Measurements from ENCODE around the gene PLXNB3. TPM values are rescaled to one million over a fixed set of nuclear protein-coding genes. Genes with fewer than 3 reads are reported as not detected.

PLXNB3 gene
- total RNA-seq, 3 donors from 2014 or later (not counting 1 experiment from before 2014, with no cell fraction given), result 1.2 to 1.3 TPM; not detected in 1

GRCh38 chrX:153781428-153782047 lies 17.5 kb downstream of the PLXNB3 start:
- 83% methylated on average over 24 of the region's 24 CpGs for WGBS (ENCODE audit: insufficient coverage)
- no peaks in the 10 kb centered on the region for H3K36me3 Mint-ChIP-seq
- TF ChIP-seq CTCF (IDR thresholded peaks at IDR 0.05), result no peak

GRCh38 chrX:153782313-153782712 lies 18.3 kb downstream of the PLXNB3 start:
- Histone ChIP-seq H3K27ac (ENCODE audit: low read length) (no peak overlapping the region), H3K36me3 (ENCODE audit: control insufficient read depth, insufficient read depth, low read length) (peaks cover 8% of the 10 kb centered on the region)

More at GRCh38 chrX:153781428-153782047, 17.5 kb downstream of the PLXNB3 start:
- H3K4me1 Mint-ChIP-seq, result peaks cover 0 to 9% of the 10 kb centered on the region in 2 donors
- no peak for DNase-seq
- peaks cover 9% of the 10 kb centered on the region in 2 donors for H3K27me3 Mint-ChIP-seq (ENCODE audit: low read depth in 2 of 2)
- no peak for ATAC-seq
- H3K4me1 ChIP-seq (ENCODE audit: control insufficient read depth, insufficient read depth, low read length), result peaks cover 12% of the 10 kb centered on the region
- H3K27ac Mint-ChIP-seq, result no peak overlapping the region
- peaks cover 2% of the 10 kb centered on the region for H3K27me3 ChIP-seq (ENCODE audit: control insufficient read depth, insufficient read depth, low read length)
- H3K27ac ChIP-seq (ENCODE audit: low read length), result no peak overlapping the region
- H3K36me3 ChIP-seq (ENCODE audit: control insufficient read depth, insufficient read depth, low read length), result peaks cover 6% of the 10 kb centered on the region
- intact Hi-C loops (cut with micrococcal nuclease), result no loop called here
- no peak overlapping the region for H3K4me3 ChIP-seq (ENCODE audit: low read length)
- H3K4me3 Mint-ChIP-seq, result no peak overlapping the region
- H3K9me3 Mint-ChIP-seq, result no peaks in the 10 kb centered on the region
- H3K9me3 ChIP-seq (ENCODE audit: control insufficient read depth, insufficient read depth, low read length), result no peaks in the 10 kb centered on the region

GRCh38 chrX:153782871-153783270 lies 18.8 kb downstream of the PLXNB3 start:
- no peaks in the 10 kb centered on the region for H3K9me3 Mint-ChIP-seq
- H3K27me3 Mint-ChIP-seq (ENCODE audit: low read depth in 2 of 2), result peaks cover 9% of the 10 kb centered on the region in 2 donors
- H3K36me3 Mint-ChIP-seq, result no peaks in the 10 kb centered on the region
- peaks cover 0 to 9% of the 10 kb centered on the region in 2 donors for H3K4me1 Mint-ChIP-seq
- intact Hi-C loops (cut with micrococcal nuclease), result no loop called here
- Histone ChIP-seq H3K27ac (ENCODE audit: low read length) (no peak overlapping the region), H3K4me1 (ENCODE audit: control insufficient read depth, insufficient read depth, low read length) (peaks cover 12% of the 10 kb centered on the region), H3K9me3 (ENCODE audit: control insufficient read depth, insufficient read depth, low read length) (no peaks in the 10 kb centered on the region), H3K36me3 (ENCODE audit: control insufficient read depth, insufficient read depth, low read length) (peaks cover 8% of the 10 kb centered on the region), H3K4me3 (ENCODE audit: low read length) (no peak overlapping the region), H3K27me3 (ENCODE audit: control insufficient read depth, insufficient read depth, low read length) (peaks cover 2% of the 10 kb centered on the region)
- WGBS (ENCODE audit: insufficient coverage), result 97% methylated on average over 13 of the region's 14 CpGs
- no peak for TF ChIP-seq CTCF (IDR thresholded peaks at IDR 0.05)
- H3K27ac Mint-ChIP-seq, result no peak overlapping the region
- no peak for DNase-seq
- H3K4me3 Mint-ChIP-seq, result no peak overlapping the region
- ATAC-seq, result no peak

More at GRCh38 chrX:153782313-153782712, 18.3 kb downstream of the PLXNB3 start:
- peaks cover 2% of the 10 kb centered on the region for H3K27me3 ChIP-seq (ENCODE audit: control insufficient read depth, insufficient read depth, low read length)
- ATAC-seq (no peak), DNase-seq (no peak)
- Mint-ChIP-seq H3K9me3 (no peaks in the 10 kb centered on the region), H3K27ac (no peak overlapping the region), H3K27me3 (ENCODE audit: low read depth in 2 of 2) (peaks cover 9% of the 10 kb centered on the region in 2 donors), H3K36me3 (no peaks in the 10 kb centered on the region), H3K4me3 (no peak overlapping the region), H3K4me1 (peaks cover 0 to 9% of the 10 kb centered on the region in 2 donors)
- H3K4me3 ChIP-seq (ENCODE audit: low read length), result no peak overlapping the region
- no peaks in the 10 kb centered on the region for H3K9me3 ChIP-seq (ENCODE audit: control insufficient read depth, insufficient read depth, low read length)
- peaks cover 12% of the 10 kb centered on the region for H3K4me1 ChIP-seq (ENCODE audit: control insufficient read depth, insufficient read depth, low read length)
- no peak for TF ChIP-seq CTCF (IDR thresholded peaks at IDR 0.05)
- intact Hi-C loops (cut with micrococcal nuclease), result no loop called here
- 84% methylated on average over 11 of the region's 11 CpGs for WGBS (ENCODE audit: insufficient coverage)

Measured in natural killer cell (primary cell).